Adrenal gland (tissue), 12 donors: ENCODE results near the gene ROR2. TPM values are rescaled to one million over a fixed set of nuclear protein-coding genes. Genes with fewer than 3 reads are reported as not detected.

Experiments used
- DNase-seq, 7 donors: peaks; one replicate each; pipeline ENCODE4 v3.0.0-alpha.2; 2019 to 2020
- H3K27ac ChIP-seq, 5 donors: fragments of 200-600 bp; sonication (generic) in 4 of 5; 1 replicate in 3 of 5; 2 replicates in 2 of 5; pipeline versions ENCODE4 v1.5.1 to v1.8.0; 2016 to 2020; ENCODE audit warnings: mild to moderate bottlenecking in 1 of 5
- H3K27me3 ChIP-seq: fragments of 200-600 bp; 2 replicates; pipeline ENCODE4 v1.8.0; 2021
- H3K36me3 ChIP-seq, 2 donors: fragments of 200-600 bp; replicated peaks in 1 of 2; 1 replicate in 1 of 2; 2 replicates in 1 of 2; pipeline versions ENCODE4 v1.5.1 to v1.8.0; 2018 to 2022
- H3K4me1 ChIP-seq, 2 donors: fragments of 200-600 bp; replicated peaks in 1 of 2; 1 replicate in 1 of 2; 2 replicates in 1 of 2; pipeline versions ENCODE4 v1.5.1 to v1.8.0; 2018 to 2021
- H3K4me3 ChIP-seq, 4 donors: fragments of 200-600 bp; sonication (generic) in 3 of 4; one replicate each; pipeline ENCODE4 v1.5.1; 2016 to 2018
- H3K9me3 ChIP-seq, 3 donors: fragments of 200-600 bp; sonication (generic) in 1 of 3; replicated peaks in 1 of 3; 1 replicate in 2 of 3; 2 replicates in 1 of 3; pipeline versions ENCODE4 v1.5.1 to v1.8.0; 2016 to 2021
- POLR2A ChIP-seq, 2 donors: fragments of 450-650 bp; IDR thresholded peaks; one replicate each; pipeline ENCODE4 v1.6.1; 2017; ENCODE audit warnings: antibody characterized with exemption in 2 of 2, mild to moderate bottlenecking in 2 of 2, moderate library complexity in 1 of 2
- WGBS, 4 donors: extraction: QIAGEN DNeasy Blood & Tissue Kit in 2 of 4; methylation state at CpG; one replicate each; pipeline versions ENCODE4 v1.1.5 to v1.1.7; 2013 to 2017; 5-methylcytosine and 5-hydroxymethylcytosine counted together
- intact Hi-C, 2 donors: fragments of 100-400 bp; cut with DNase I; formaldehyde crosslinking; loops; one replicate each; pipeline versions ENCODE4 v1.14.1 to v1.15.0; 2022 to 2023
- polyA plus RNA-seq, 3 donors: library from polyadenylated mRNA; stranded (reverse); fragments of 200-250 nt in 2 of 3; fragments of 350-450 nt in 1 of 3; fragmentation: Illumina TruSeq in 1 of 3; extraction: RNeasy Lipid Tissue Mini Kit (QIAGEN cat#74804) in 1 of 3; gene quantifications; one replicate each; pipeline ENCODE4 v1.2.3, GENCODE V29; 2013 to 2014
- total RNA-seq, 9 donors: library from RNA; depleted of rRNA in 4 of 9; stranded (reverse); fragments of >200 nt in 4 of 9; fragments of 120-200 nt in 1 of 9; fragmentation: NEBNext Ultra II Directional in 1 of 9; extraction: Animal tissue kit (Norgen Biotek cat#: 25700) in 1 of 9; gene quantifications; one replicate each; pipeline versions ENCODE4 v1.1.0 to v1.2.4, GENCODE V29; 2013 to 2023
- TF ChIP-seq, protein P1 (sequence below), 6 experiments: fragments of 450-650 bp in 4 of 6; fragments of 200-600 bp in 2 of 6; sonication (generic) in 1 of 6; IDR thresholded peaks; 1 replicate in 5 of 6; 2 replicates in 1 of 6; pipeline versions ENCODE4 v1.5.1 to v1.8.0; 2016 to 2021; ENCODE audit warnings: antibody characterized with exemption in 6 of 6, mild to moderate bottlenecking in 2 of 6, moderate library complexity in 1 of 6
- donor health status: healthy with polysubstance abuse.
- donor health status: Bipolar disorder and iron deficiency.
- donor health status: DM: yes; HTN: yes; CAD: no.
- donor health status: DM: no; HTN: no; CAD: no.
- donor health status: DM: no; HTN: no; CAD: no.
- donor health status: DM: yes; HTN: yes; CAD: no.

ROR2 gene
- total and polyA plus RNA-seq, 12 donors: 3.9 to 23.9 (median 11.4) TPM

DNA sequence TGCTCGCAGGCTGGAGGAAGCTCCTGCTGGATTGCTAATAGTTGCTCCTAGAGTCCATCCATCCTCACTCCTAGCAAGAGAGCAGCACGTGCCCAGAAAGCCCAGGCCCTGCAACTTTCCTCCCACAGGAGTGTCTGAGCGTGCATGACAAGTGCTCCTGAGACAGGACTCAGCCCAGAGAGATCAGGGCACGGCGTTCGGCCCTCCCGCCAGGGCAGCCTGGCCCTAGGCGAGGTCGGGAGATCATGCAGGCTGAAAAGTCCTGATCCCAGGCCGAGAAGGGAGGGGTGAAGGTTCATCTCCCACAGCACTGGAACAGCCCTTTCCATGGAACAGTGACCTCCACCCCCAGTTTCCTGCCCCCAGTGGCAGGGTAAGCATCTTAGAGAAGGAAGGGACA is 94.8 kb downstream of the ROR2 start:
- TF ChIP-seq, protein P1, sequence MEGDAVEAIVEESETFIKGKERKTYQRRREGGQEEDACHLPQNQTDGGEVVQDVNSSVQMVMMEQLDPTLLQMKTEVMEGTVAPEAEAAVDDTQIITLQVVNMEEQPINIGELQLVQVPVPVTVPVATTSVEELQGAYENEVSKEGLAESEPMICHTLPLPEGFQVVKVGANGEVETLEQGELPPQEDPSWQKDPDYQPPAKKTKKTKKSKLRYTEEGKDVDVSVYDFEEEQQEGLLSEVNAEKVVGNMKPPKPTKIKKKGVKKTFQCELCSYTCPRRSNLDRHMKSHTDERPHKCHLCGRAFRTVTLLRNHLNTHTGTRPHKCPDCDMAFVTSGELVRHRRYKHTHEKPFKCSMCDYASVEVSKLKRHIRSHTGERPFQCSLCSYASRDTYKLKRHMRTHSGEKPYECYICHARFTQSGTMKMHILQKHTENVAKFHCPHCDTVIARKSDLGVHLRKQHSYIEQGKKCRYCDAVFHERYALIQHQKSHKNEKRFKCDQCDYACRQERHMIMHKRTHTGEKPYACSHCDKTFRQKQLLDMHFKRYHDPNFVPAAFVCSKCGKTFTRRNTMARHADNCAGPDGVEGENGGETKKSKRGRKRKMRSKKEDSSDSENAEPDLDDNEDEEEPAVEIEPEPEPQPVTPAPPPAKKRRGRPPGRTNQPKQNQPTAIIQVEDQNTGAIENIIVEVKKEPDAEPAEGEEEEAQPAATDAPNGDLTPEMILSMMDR (IDR thresholded peaks at IDR 0.05): no peak
- no peak for TF ChIP-seq POLR2A (IDR thresholded peaks at IDR 0.05)
- H3K27me3 ChIP-seq: no peaks in the 10 kb centered on the region
- H3K9me3 ChIP-seq: no peaks in the 10 kb centered on the region
- no peak overlapping the region for H3K27ac ChIP-seq
- H3K4me3 ChIP-seq: no peak overlapping the region
- intact Hi-C loops: no loop called here
- WGBS, 4 donors: 67 to 84% (median 80%) methylated on average over 2 to 10 of the region's 10 CpGs
- no peaks in the 10 kb centered on the region for H3K36me3 ChIP-seq
- no peaks in the 10 kb centered on the region for H3K4me1 ChIP-seq
- peak in 1 of 7 donors; percentile 48 for DNase-seq

DNA sequence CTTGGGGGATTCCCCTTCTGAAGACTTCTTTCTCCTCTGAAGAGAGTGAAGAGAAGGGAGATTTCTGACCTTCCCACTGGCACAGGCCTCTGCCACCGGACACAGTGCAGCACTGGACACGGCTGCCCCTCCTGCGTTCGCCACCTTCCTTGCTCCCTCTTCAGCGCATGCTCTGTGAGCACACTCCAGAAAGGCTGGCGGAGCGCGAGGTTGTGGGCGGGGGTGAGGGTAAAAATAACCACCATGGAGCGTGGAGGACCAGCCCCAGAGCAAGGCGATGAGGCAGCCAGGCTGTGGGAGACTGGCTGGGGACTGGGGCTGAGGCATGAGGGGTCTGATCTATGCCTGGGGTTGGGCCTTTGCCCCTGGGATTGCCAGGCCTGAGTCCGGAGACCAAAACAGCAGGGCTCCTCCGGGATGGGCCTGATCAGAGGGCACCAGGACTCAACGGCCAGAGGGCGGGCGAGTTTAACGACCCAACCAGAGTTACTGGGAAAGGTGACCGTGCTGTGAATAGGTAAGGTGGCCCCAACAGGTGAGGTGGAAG is 97.2 kb downstream of the ROR2 start:
- Histone ChIP-seq H3K27ac (no peak overlapping the region), H3K9me3 (no peaks in the 10 kb centered on the region), H3K36me3 (no peaks in the 10 kb centered on the region), H3K4me3 (no peak overlapping the region), H3K27me3 (no peaks in the 10 kb centered on the region), H3K4me1 (no peaks in the 10 kb centered on the region)
- intact Hi-C loops: no loop called here
- 94 to 97% (median 96%) methylated on average over 16 to 18 of the region's 18 CpGs for WGBS, 4 donors
- peak in 1 of 7 donors; percentile 34 for DNase-seq
- TF ChIP-seq, protein P1 (IDR thresholded peaks at IDR 0.05): no peak
- TF ChIP-seq POLR2A (IDR thresholded peaks at IDR 0.05): no peak

DNA sequence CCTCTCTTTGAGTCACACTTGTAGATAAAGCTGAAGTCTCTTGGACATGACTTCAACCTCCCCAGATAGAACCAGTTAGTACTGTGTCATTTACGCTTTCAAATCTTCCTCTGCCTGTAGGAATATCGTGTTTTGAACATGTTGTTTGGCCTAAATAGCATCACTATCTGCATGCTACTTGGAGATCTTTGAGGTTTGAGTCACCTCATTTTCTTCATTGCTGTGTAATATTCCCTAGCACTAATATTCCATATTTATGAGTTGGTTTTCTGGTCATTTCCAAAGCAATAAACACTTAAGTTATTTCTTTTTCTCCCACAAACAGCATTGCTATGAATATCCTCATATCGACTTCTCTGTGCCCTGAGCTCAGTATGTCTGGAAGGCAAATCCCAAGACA is 100.3 kb downstream of the ROR2 start:
- intact Hi-C loops: loop anchor here in 1 of 2 donors (10.0 kb wide), 1 partner anchor 45 kb away; no protein-coding TSS in a partner anchor
- no peak for DNase-seq
- Histone ChIP-seq H3K4me1 (peaks cover 0 to under 1% of the 10 kb centered on the region in 2 donors), H3K27me3 (no peaks in the 10 kb centered on the region), H3K36me3 (no peaks in the 10 kb centered on the region), H3K4me3 (no peak overlapping the region), H3K9me3 (no peaks in the 10 kb centered on the region), H3K27ac (no peak overlapping the region)
- TF ChIP-seq, protein P1 (IDR thresholded peaks at IDR 0.05): no peak
- no peak for TF ChIP-seq POLR2A (IDR thresholded peaks at IDR 0.05)
- 92 to 98% (median 96%) methylated on average over 3 of the region's 3 CpGs for WGBS, 4 donors

DNA sequence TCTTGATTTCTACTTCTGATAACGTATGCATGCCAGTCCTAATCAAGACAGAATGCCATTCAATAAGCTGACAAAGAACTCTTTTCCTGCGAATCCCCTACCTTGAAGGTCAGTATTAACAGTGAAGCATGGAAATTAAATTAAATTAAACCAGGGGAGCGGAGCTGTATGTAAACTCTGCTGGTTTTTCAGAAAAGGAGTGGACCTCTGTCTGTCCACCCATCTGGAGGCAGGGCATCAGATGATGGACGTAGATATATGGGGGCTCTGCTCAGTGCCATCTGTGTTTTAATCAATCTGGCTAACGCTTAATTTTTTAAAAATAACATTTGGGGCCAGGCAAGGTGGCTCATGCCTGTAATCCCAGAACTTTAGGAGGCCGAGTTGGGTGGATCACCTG is 101.9 kb downstream of the ROR2 start:
- Histone ChIP-seq H3K27ac (no peak overlapping the region), H3K9me3 (no peaks in the 10 kb centered on the region), H3K27me3 (no peaks in the 10 kb centered on the region), H3K4me3 (no peak overlapping the region), H3K36me3 (no peaks in the 10 kb centered on the region), H3K4me1 (peaks cover 9 to 16% of the 10 kb centered on the region in 2 donors)
- intact Hi-C loops: loop anchor here in 1 of 2 donors (10.0 kb wide), 1 partner anchor 47 kb away; no protein-coding TSS in a partner anchor
- 74 to 87% (median 81%) methylated on average over 5 to 6 of the region's 6 CpGs for WGBS, 4 donors
- DNase-seq: peak in 1 of 7 donors; percentile 21
- TF ChIP-seq POLR2A (IDR thresholded peaks at IDR 0.05): no peak
- TF ChIP-seq, protein P1 (IDR thresholded peaks at IDR 0.05): no peak
